Prostate gland (tissue), 2 donors: Measurements from ENCODE around the gene LPXN.

ENCODE experiments used
- POLR2A ChIP-seq: fragments of 450-650 bp; IDR thresholded peaks from one replicate; pipeline ENCODE4 v1.6.1; 2016; ENCODE audit warnings: antibody characterized with exemption, mild to moderate bottlenecking
- TF ChIP-seq, protein P1 (sequence below), 4 experiments: fragments of 200-600 bp in 2 of 4; fragments of 450-650 bp in 2 of 4; sonication (generic) in 2 of 4; IDR thresholded peaks; 1 replicate in 3 of 4; 2 replicates in 1 of 4; pipeline ENCODE4 v1.5.1; 2016 to 2019; ENCODE audit warnings: antibody characterized with exemption in 4 of 4, mild to moderate bottlenecking in 2 of 4, moderate library complexity in 2 of 4

GRCh38 chr11:58592760-58593472, 17.3 kb upstream of the LPXN start:
- TF ChIP-seq, protein P1, sequence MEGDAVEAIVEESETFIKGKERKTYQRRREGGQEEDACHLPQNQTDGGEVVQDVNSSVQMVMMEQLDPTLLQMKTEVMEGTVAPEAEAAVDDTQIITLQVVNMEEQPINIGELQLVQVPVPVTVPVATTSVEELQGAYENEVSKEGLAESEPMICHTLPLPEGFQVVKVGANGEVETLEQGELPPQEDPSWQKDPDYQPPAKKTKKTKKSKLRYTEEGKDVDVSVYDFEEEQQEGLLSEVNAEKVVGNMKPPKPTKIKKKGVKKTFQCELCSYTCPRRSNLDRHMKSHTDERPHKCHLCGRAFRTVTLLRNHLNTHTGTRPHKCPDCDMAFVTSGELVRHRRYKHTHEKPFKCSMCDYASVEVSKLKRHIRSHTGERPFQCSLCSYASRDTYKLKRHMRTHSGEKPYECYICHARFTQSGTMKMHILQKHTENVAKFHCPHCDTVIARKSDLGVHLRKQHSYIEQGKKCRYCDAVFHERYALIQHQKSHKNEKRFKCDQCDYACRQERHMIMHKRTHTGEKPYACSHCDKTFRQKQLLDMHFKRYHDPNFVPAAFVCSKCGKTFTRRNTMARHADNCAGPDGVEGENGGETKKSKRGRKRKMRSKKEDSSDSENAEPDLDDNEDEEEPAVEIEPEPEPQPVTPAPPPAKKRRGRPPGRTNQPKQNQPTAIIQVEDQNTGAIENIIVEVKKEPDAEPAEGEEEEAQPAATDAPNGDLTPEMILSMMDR (IDR thresholded peaks at IDR 0.05) = no peak
- no peak for TF ChIP-seq POLR2A
